Karpas-422 (cell line): Measurements from ENCODE around the gene LPP. TPM values are rescaled to one million over a fixed set of nuclear protein-coding genes. Genes with fewer than 3 reads are reported as not detected.

Source experiments
- DNase-seq: peaks from one replicate; pipeline ENCODE4 v3.0.0-alpha.2; 2015
- H2AFZ ChIP-seq: fragments of 200-600 bp; sonication (generic); 2 replicates; pipeline ENCODE4 v1.6.1; 2014; ENCODE audit warnings: antibody characterized with exemption, low read length, mixed read lengths
- H3K27ac ChIP-seq: fragments of 200-600 bp; sonication (generic); 2 replicates; pipeline ENCODE4 v1.5.1; 2014; ENCODE audit warnings: mild to moderate bottlenecking, low read length, moderate library complexity
- H3K27me3 ChIP-seq: fragments of 200-600 bp; sonication (generic); 2 replicates; pipeline ENCODE4 v1.6.1; 2014; ENCODE audit warnings: low read length, mixed read lengths
- H3K36me3 ChIP-seq: fragments of 200-600 bp; sonication (generic); 2 replicates; pipeline ENCODE4 v1.6.1; 2014; ENCODE audit warnings: low read length, mixed read lengths; ENCODE audit not compliant: insufficient read depth
- H3K4me1 ChIP-seq: fragments of 200-600 bp; sonication (generic); 2 replicates; pipeline ENCODE4 v1.6.1; 2014; ENCODE audit warnings: mild to moderate bottlenecking, low read length, mixed read lengths
- H3K4me2 ChIP-seq: fragments of 200-600 bp; sonication (generic); 2 replicates; pipeline ENCODE4 v1.6.1; 2014; ENCODE audit warnings: low read length, low read depth, mild to moderate bottlenecking; ENCODE audit not compliant: poor library complexity, severe bottlenecking
- H3K4me3 ChIP-seq: fragments of 200-600 bp; sonication (generic); 2 replicates; pipeline ENCODE4 v1.5.1; 2014; ENCODE audit warnings: mild to moderate bottlenecking, antibody characterized with exemption, low read length, mixed read lengths
- H3K79me2 ChIP-seq: fragments of 200-600 bp; sonication (generic); 2 replicates; pipeline ENCODE4 v1.6.1; 2014; ENCODE audit warnings: mild to moderate bottlenecking, low read length, mixed read lengths
- H3K9ac ChIP-seq: fragments of 200-600 bp; sonication (generic); 2 replicates; pipeline ENCODE4 v1.6.0; 2014; ENCODE audit warnings: low read length
- H3K9me2 ChIP-seq: fragments of 200-600 bp; sonication (generic), shearing (Covaris generic); replicated peaks from 2 replicates; pipeline ENCODE4 v1.6.0; 2014; ENCODE audit warnings: mild to moderate bottlenecking, low read length, moderate library complexity; ENCODE audit not compliant: insufficient read depth
- H3K9me3 ChIP-seq: fragments of 300-700, 200-600 bp; sonication (generic); 2 replicates; pipeline ENCODE4 v1.6.1; 2014; ENCODE audit warnings: low read length, mixed read lengths
- H4K20me1 ChIP-seq: fragments of 200-600 bp; sonication (generic); 2 replicates; pipeline ENCODE4 v1.6.1; 2014; ENCODE audit warnings: mild to moderate bottlenecking, antibody characterized with exemption, low read length, low read depth; ENCODE audit not compliant: insufficient read depth
- total RNA-seq: library from RNA; depleted of rRNA; stranded (reverse); fragments of >200 nt; shearing (Covaris generic); gene quantifications from 2 replicates; pipeline ENCODE4 v1.2.3, GENCODE V29; 2014; ENCODE audit warnings: low replicate concordance

The LPP gene
- total RNA-seq, 1 experiment from 2014 or later: 88.5 TPM

GRCh38 chr3:188176884-188177283 lies 22.9 kb downstream of the LPP start:
- Histone ChIP-seq H3K27ac (0 out of 2 replicates have a peak overlapping the region, but pooled peaks have one; percentile 69), H3K9me3 (no peaks in the 10 kb centered on the region), H3K4me1 (peaks cover 83% of the 10 kb centered on the region), H3K4me3 (no peak overlapping the region), H4K20me1 (no peaks in the 10 kb centered on the region), H3K9me2 (no peaks in the 10 kb centered on the region), H3K27me3 (no peaks in the 10 kb centered on the region), H3K9ac (no peak overlapping the region; the same call in 1 of the 2 replicates), H3K4me2 (peak overlapping the region; percentile 45), H2AFZ (no peak overlapping the region), H3K79me2 (no peaks in the 10 kb centered on the region), H3K36me3 (no peaks in the 10 kb centered on the region; the same call in 1 of the 2 replicates)
- DNase-seq: no peak

- H3K9me2 ChIP-seq: no peaks in the 10 kb centered on the region
- no peak overlapping the region for H3K9ac ChIP-seq
- peaks cover 75% of the 10 kb centered on the region for H3K4me1 ChIP-seq
These were observed 23.8 kb downstream of the LPP start for GRCh38 chr3:188177721-188178120.

GRCh38 chr3:188178293-188178936 lies 24.5 kb downstream of the LPP start:
- Histone ChIP-seq H3K9me2 (no peaks in the 10 kb centered on the region), H3K4me1 (peaks cover 74% of the 10 kb centered on the region), H4K20me1 (no peaks in the 10 kb centered on the region), H3K36me3 (no peaks in the 10 kb centered on the region; the same call in 1 of the 2 replicates), H3K4me3 (no peak overlapping the region), H3K4me2 (peak overlapping the region; percentile 65), H3K27ac (peak overlapping the region; percentile 83), H2AFZ (no peak overlapping the region), H3K27me3 (no peaks in the 10 kb centered on the region), H3K79me2 (no peaks in the 10 kb centered on the region), H3K9ac (peak overlapping the region; percentile 58; the same call in 1 of the 2 replicates), H3K9me3 (no peaks in the 10 kb centered on the region)
- no peak for DNase-seq

More at GRCh38 chr3:188177721-188178120, 23.8 kb downstream of the LPP start:
- Histone ChIP-seq H3K36me3 (no peaks in the 10 kb centered on the region; the same call in 1 of the 2 replicates), H3K4me3 (no peak overlapping the region), H3K9me3 (no peaks in the 10 kb centered on the region), H3K27ac (no peak overlapping the region; the same call in 1 of the 2 replicates), H3K79me2 (no peaks in the 10 kb centered on the region), H2AFZ (no peak overlapping the region), H4K20me1 (no peaks in the 10 kb centered on the region), H3K27me3 (no peaks in the 10 kb centered on the region), H3K4me2 (no peak overlapping the region)
- DNase-seq: peak; percentile 37

GRCh38 chr3:188179006-188179966 lies 25.3 kb downstream of the LPP start:
- Histone ChIP-seq H3K9ac (peak overlapping the region; percentile 58), H3K4me1 (peaks cover 65% of the 10 kb centered on the region), H4K20me1 (no peaks in the 10 kb centered on the region), H3K9me2 (no peaks in the 10 kb centered on the region), H3K4me3 (peak overlapping the region; percentile 11; the same call in 1 of the 2 replicates), H3K79me2 (no peaks in the 10 kb centered on the region), H3K27me3 (no peaks in the 10 kb centered on the region), H3K36me3 (no peaks in the 10 kb centered on the region; the same call in 1 of the 2 replicates), H3K27ac (peak overlapping the region; percentile 83), H3K4me2 (peak overlapping the region; percentile 65), H2AFZ (peak overlapping the region; percentile 51), H3K9me3 (no peaks in the 10 kb centered on the region)
- peak; percentile 85 for DNase-seq

- no peaks in the 10 kb centered on the region for H3K27me3 ChIP-seq
- H3K9me2 ChIP-seq: no peaks in the 10 kb centered on the region
- peak overlapping the region; percentile 65 for H3K4me2 ChIP-seq
- no peaks in the 10 kb centered on the region; the same call in 1 of the 2 replicates for H3K36me3 ChIP-seq
- no peaks in the 10 kb centered on the region for H3K9me3 ChIP-seq
- H2AFZ ChIP-seq: peak overlapping the region; percentile 19; the same call in 1 of the 2 replicates
- DNase-seq: no peak
- H3K4me3 ChIP-seq: no peak overlapping the region
- peaks cover 57% of the 10 kb centered on the region for H3K4me1 ChIP-seq
- H3K79me2 ChIP-seq: no peaks in the 10 kb centered on the region
- peak overlapping the region; percentile 17; the same call in 1 of the 2 replicates for H3K9ac ChIP-seq
- H4K20me1 ChIP-seq: no peaks in the 10 kb centered on the region
- peak overlapping the region; percentile 83 for H3K27ac ChIP-seq
These were observed 26.2 kb downstream of the LPP start for GRCh38 chr3:188180114-188180513.

- Histone ChIP-seq H3K4me1 (peaks cover 50% of the 10 kb centered on the region), H3K9ac (no peak overlapping the region), H3K9me3 (no peaks in the 10 kb centered on the region), H4K20me1 (no peaks in the 10 kb centered on the region), H3K27ac (no peak overlapping the region), H3K9me2 (no peaks in the 10 kb centered on the region; the same call in 1 of the 2 replicates), H3K4me2 (no peak overlapping the region), H3K27me3 (no peaks in the 10 kb centered on the region), H3K79me2 (no peaks in the 10 kb centered on the region), H3K4me3 (no peak overlapping the region), H3K36me3 (peaks cover 5% of the 10 kb centered on the region; the same call in 1 of the 2 replicates), H2AFZ (no peak overlapping the region)
- no peak for DNase-seq
These were observed 29.5 kb downstream of the LPP start for GRCh38 chr3:188183452-188183851.

- Histone ChIP-seq H3K4me2 (no peak overlapping the region), H3K9me3 (no peaks in the 10 kb centered on the region), H2AFZ (no peak overlapping the region), H3K4me1 (peaks cover 43% of the 10 kb centered on the region), H3K27me3 (no peaks in the 10 kb centered on the region), H3K36me3 (peaks cover 6% of the 10 kb centered on the region; the same call in 1 of the 2 replicates), H4K20me1 (no peaks in the 10 kb centered on the region), H3K9ac (no peak overlapping the region), H3K4me3 (no peak overlapping the region), H3K9me2 (no peaks in the 10 kb centered on the region; the same call in 1 of the 2 replicates), H3K27ac (no peak overlapping the region), H3K79me2 (no peaks in the 10 kb centered on the region)
- DNase-seq: peak; percentile 38
These were observed 30.2 kb downstream of the LPP start for GRCh38 chr3:188184160-188184559.

GRCh38 chr3:188184649-188185048 lies 30.7 kb downstream of the LPP start:
- H3K79me2 ChIP-seq: no peaks in the 10 kb centered on the region

More at GRCh38 chr3:188184649-188185048, 30.7 kb downstream of the LPP start:
- H3K27me3 ChIP-seq: no peaks in the 10 kb centered on the region
- no peaks in the 10 kb centered on the region for H3K9me3 ChIP-seq
- DNase-seq: no peak
- H3K4me1 ChIP-seq: peaks cover 38% of the 10 kb centered on the region
- no peaks in the 10 kb centered on the region for H4K20me1 ChIP-seq
- H3K36me3 ChIP-seq: peaks cover 6% of the 10 kb centered on the region; the same call in 1 of the 2 replicates
- no peak overlapping the region for H3K4me2 ChIP-seq
- no peak overlapping the region for H3K4me3 ChIP-seq
- no peak overlapping the region for H3K9ac ChIP-seq
- H3K27ac ChIP-seq: no peak overlapping the region
- no peaks in the 10 kb centered on the region; the same call in 1 of the 2 replicates for H3K9me2 ChIP-seq
- H2AFZ ChIP-seq: no peak overlapping the region
